ENCODE results near the gene PHLPP1. TPM values are rescaled to one million over a fixed set of nuclear protein-coding genes. Genes with fewer than 3 reads are reported as not detected.

Gene PHLPP1
- total RNA-seq, 2 experiments from 2014 or later = 9.0 to 12.4 TPM

DNA sequence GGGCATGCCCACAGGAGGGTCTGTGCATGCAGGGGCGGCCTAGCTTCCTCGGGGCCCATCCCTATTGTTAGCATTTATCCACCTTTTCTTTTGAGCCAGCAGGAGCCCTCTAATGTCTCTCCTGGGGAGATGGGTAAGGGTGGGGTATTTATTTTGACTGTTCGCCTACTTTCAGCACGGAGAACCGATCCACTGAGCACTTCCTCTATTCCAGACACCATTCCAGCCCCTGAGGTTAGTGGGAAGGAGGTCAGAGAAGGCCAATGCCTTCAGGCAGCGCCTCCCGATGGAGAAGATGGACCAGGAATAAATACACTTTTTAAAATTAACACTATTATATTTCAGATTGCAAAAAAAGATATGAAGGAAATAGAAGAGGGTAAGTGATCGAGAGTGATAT is 276.0 kb downstream of the PHLPP1 start:
- no TSS peak for BruUV-seq (replicated peaks)
- H2AFZ ChIP-seq (ENCODE audit: low read length) = no peak overlapping the region
- ChIA-PET POLR2A (interaction anchor here (0.6 kb wide), 1 partner anchor 90 kb away, joined by 4 read pairs; no protein-coding TSS in a partner anchor), CTCF (ENCODE audit: unreplicated experiment) (no interaction called here)
- no peaks in the 10 kb centered on the region for H3K9me2 ChIP-seq (ENCODE audit: insufficient read depth, low read length)
- DNase-seq (ENCODE audit: low spot score) = no peak
- TF ChIP-seq, protein P1, sequence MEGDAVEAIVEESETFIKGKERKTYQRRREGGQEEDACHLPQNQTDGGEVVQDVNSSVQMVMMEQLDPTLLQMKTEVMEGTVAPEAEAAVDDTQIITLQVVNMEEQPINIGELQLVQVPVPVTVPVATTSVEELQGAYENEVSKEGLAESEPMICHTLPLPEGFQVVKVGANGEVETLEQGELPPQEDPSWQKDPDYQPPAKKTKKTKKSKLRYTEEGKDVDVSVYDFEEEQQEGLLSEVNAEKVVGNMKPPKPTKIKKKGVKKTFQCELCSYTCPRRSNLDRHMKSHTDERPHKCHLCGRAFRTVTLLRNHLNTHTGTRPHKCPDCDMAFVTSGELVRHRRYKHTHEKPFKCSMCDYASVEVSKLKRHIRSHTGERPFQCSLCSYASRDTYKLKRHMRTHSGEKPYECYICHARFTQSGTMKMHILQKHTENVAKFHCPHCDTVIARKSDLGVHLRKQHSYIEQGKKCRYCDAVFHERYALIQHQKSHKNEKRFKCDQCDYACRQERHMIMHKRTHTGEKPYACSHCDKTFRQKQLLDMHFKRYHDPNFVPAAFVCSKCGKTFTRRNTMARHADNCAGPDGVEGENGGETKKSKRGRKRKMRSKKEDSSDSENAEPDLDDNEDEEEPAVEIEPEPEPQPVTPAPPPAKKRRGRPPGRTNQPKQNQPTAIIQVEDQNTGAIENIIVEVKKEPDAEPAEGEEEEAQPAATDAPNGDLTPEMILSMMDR (conservative IDR thresholded peaks at IDR 0.05; ENCODE audit: low read length) = no peak
- no peak for TF ChIP-seq EZH2phosphoT487 (IDR thresholded peaks at IDR 0.05; ENCODE audit: borderline replicate concordance, low read depth, low read length)
- no peak overlapping the region for H3K4me3 ChIP-seq (ENCODE audit: low read depth, low read length, poor library complexity, severe bottlenecking)
- no peak overlapping the region for H3K4me2 ChIP-seq (ENCODE audit: low read length)
- no peaks in the 10 kb centered on the region for H3K79me2 ChIP-seq (ENCODE audit: insufficient read depth, low read depth, low read length)
- intact Hi-C loops (cut with micrococcal nuclease; ENCODE audit: unreplicated experiment) = no loop called here
- H3K27ac ChIP-seq (ENCODE audit: low read depth, low read length, poor library complexity, severe bottlenecking) = no peak overlapping the region
- no peaks in the 10 kb centered on the region for H4K20me1 ChIP-seq (ENCODE audit: insufficient read depth, low read length)
- H3K4me1 ChIP-seq (ENCODE audit: insufficient read depth, low read length, poor library complexity, severe bottlenecking) = no peaks in the 10 kb centered on the region
- no peaks in the 10 kb centered on the region for H3K9me3 ChIP-seq (ENCODE audit: low read length)
- no peaks in the 10 kb centered on the region for H3K36me3 ChIP-seq (ENCODE audit: insufficient read depth, low read length)

DNA sequence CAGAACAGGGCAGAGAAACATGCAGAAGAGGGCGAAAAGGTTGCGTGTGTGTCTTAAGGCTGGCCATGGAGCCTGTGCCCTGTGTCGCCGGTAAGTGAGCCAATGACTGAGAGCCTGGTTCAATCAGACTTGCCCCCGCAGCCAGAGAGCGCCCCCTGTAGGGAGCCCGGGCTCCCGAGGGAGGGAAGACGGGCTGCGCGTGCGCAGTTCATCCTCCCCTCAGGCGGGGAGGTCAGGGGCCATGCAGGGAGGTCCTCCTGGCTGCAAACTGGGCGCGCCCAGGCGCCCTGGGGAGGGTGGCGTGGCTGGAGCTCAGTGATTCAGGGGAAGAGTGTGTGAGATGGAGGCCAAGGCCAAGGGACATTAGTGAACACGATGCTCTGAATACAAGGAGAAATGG is 276.6 kb downstream of the PHLPP1 start:
- intact Hi-C loops (cut with micrococcal nuclease; ENCODE audit: unreplicated experiment) = no loop called here
- Histone ChIP-seq H3K36me3 (ENCODE audit: insufficient read depth, low read length) (no peaks in the 10 kb centered on the region), H3K9me2 (ENCODE audit: insufficient read depth, low read length) (no peaks in the 10 kb centered on the region), H3K9me3 (ENCODE audit: low read length) (no peaks in the 10 kb centered on the region), H3K27ac (ENCODE audit: low read depth, low read length, poor library complexity, severe bottlenecking) (no peak overlapping the region), H3K4me1 (ENCODE audit: insufficient read depth, low read length, poor library complexity, severe bottlenecking) (no peaks in the 10 kb centered on the region), H3K4me2 (ENCODE audit: low read length) (no peak overlapping the region), H2AFZ (ENCODE audit: low read length) (no peak overlapping the region), H3K4me3 (ENCODE audit: low read depth, low read length, poor library complexity, severe bottlenecking) (no peak overlapping the region), H3K79me2 (ENCODE audit: insufficient read depth, low read depth, low read length) (no peaks in the 10 kb centered on the region), H4K20me1 (ENCODE audit: insufficient read depth, low read length) (no peaks in the 10 kb centered on the region)
- CTCF ChIA-PET (ENCODE audit: unreplicated experiment) = no interaction called here
- POLR2A ChIA-PET = interaction anchor here (0.6 kb wide), 1 partner anchor 90 kb away, joined by 4 read pairs; no protein-coding TSS in a partner anchor
- no TSS peak for BruUV-seq (replicated peaks)
- TF ChIP-seq, protein P1 (conservative IDR thresholded peaks at IDR 0.05; ENCODE audit: low read length) = no peak
- TF ChIP-seq EZH2phosphoT487 (IDR thresholded peaks at IDR 0.05; ENCODE audit: borderline replicate concordance, low read depth, low read length) = no peak
- DNase-seq (ENCODE audit: low spot score) = no peak

- DNase-seq (ENCODE audit: low spot score) = no peak
- Histone ChIP-seq H3K9me2 (ENCODE audit: insufficient read depth, low read length) (no peaks in the 10 kb centered on the region), H3K9me3 (ENCODE audit: low read length) (no peaks in the 10 kb centered on the region), H3K27ac (ENCODE audit: low read depth, low read length, poor library complexity, severe bottlenecking) (no peak overlapping the region), H3K36me3 (ENCODE audit: insufficient read depth, low read length) (no peaks in the 10 kb centered on the region), H3K4me3 (ENCODE audit: low read depth, low read length, poor library complexity, severe bottlenecking) (no peak overlapping the region), H4K20me1 (ENCODE audit: insufficient read depth, low read length) (no peaks in the 10 kb centered on the region), H3K4me1 (ENCODE audit: insufficient read depth, low read length, poor library complexity, severe bottlenecking) (no peaks in the 10 kb centered on the region), H3K4me2 (ENCODE audit: low read length) (no peak overlapping the region), H2AFZ (ENCODE audit: low read length) (no peak overlapping the region), H3K79me2 (ENCODE audit: insufficient read depth, low read depth, low read length) (no peaks in the 10 kb centered on the region)
- ChIA-PET CTCF (ENCODE audit: unreplicated experiment) (no interaction called here), POLR2A (no interaction called here)
- no TSS peak for BruUV-seq (replicated peaks)
- intact Hi-C loops (cut with micrococcal nuclease; ENCODE audit: unreplicated experiment) = no loop called here
- no peak for TF ChIP-seq EZH2phosphoT487 (IDR thresholded peaks at IDR 0.05; ENCODE audit: borderline replicate concordance, low read depth, low read length)
- TF ChIP-seq, protein P1 (conservative IDR thresholded peaks at IDR 0.05; ENCODE audit: low read length) = no peak
These were observed 277.6 kb downstream of the PHLPP1 start for GRCh38 chr18:62992877-62993365.

Measured in OCI-LY7 (cell line).